Nephron progenitor cell (in vitro differentiated cells): Measurements from ENCODE around the gene BANF1.
A peak's percentile ranks its signal among the peaks of the same experiment; 100 is the strongest.

ENCODE experiments used
- DNase-seq: peaks from one replicate; pipeline ENCODE4 v3.0.0; 2021
- H3K27ac Mint-ChIP-seq: 2 replicates; pipeline ENCODE4 v1.8.0; 2021; ENCODE audit warnings: mild to moderate bottlenecking, moderate library complexity, mixed read lengths
- H3K27me3 Mint-ChIP-seq: 2 replicates; pipeline ENCODE4 v1.8.0; 2021; ENCODE audit warnings: mild to moderate bottlenecking, low read depth, mixed read lengths; ENCODE audit not compliant: poor library complexity
- H3K36me3 Mint-ChIP-seq: 2 replicates; pipeline ENCODE4 v1.8.0; 2021; ENCODE audit warnings: low read depth, mixed read lengths
- H3K4me1 Mint-ChIP-seq: 2 replicates; pipeline ENCODE4 v1.8.0; 2021; ENCODE audit warnings: mixed read lengths
- H3K4me3 Mint-ChIP-seq: 2 replicates; pipeline ENCODE4 v1.8.0; 2021; ENCODE audit warnings: mild to moderate bottlenecking, moderate library complexity, mixed read lengths
- H3K9me3 Mint-ChIP-seq: 2 replicates; pipeline ENCODE4 v1.8.0; 2021; ENCODE audit warnings: mild to moderate bottlenecking, moderate library complexity, mixed read lengths
- CTCF ChIP-seq: fragments of 200-600 bp; sonication (generic); IDR thresholded peaks from 2 replicates; pipeline ENCODE4 v1.5.0; 2021; ENCODE audit warnings: antibody characterized with exemption

The BANF1 gene

GRCh38 chr11:66035653-66036333 lies 33.5 kb downstream of the BANF1 start:
- no peak for TF ChIP-seq CTCF
- H3K27ac Mint-ChIP-seq = no peak overlapping the region
- H3K36me3 Mint-ChIP-seq = peaks cover 4% of the 10 kb centered on the region
- H3K4me3 Mint-ChIP-seq = no peak overlapping the region
- peaks cover 17% of the 10 kb centered on the region for H3K27me3 Mint-ChIP-seq
- DNase-seq = no peak
- H3K9me3 Mint-ChIP-seq = peaks cover 35% of the 10 kb centered on the region
- peaks cover 11% of the 10 kb centered on the region for H3K4me1 Mint-ChIP-seq

GRCh38 chr11:66036334-66036710 lies 34.0 kb downstream of the BANF1 start:
- H3K36me3 Mint-ChIP-seq = peaks cover 8% of the 10 kb centered on the region
- H3K4me1 Mint-ChIP-seq = peaks cover 11% of the 10 kb centered on the region
- no peak overlapping the region for H3K27ac Mint-ChIP-seq
- H3K4me3 Mint-ChIP-seq = no peak overlapping the region
- H3K27me3 Mint-ChIP-seq = peaks cover 17% of the 10 kb centered on the region
- peaks cover 35% of the 10 kb centered on the region for H3K9me3 Mint-ChIP-seq
- DNase-seq = no peak
- no peak for TF ChIP-seq CTCF

GRCh38 chr11:66037327-66037726 lies 35.0 kb downstream of the BANF1 start:
- no peak for DNase-seq
- TF ChIP-seq CTCF = no peak
- Mint-ChIP-seq H3K4me3 (no peak overlapping the region), H3K27ac (no peak overlapping the region), H3K36me3 (peaks cover 18% of the 10 kb centered on the region), H3K4me1 (peaks cover 11% of the 10 kb centered on the region), H3K27me3 (peaks cover 17% of the 10 kb centered on the region), H3K9me3 (peaks cover 35% of the 10 kb centered on the region)

GRCh38 chr11:66039765-66040164 lies 37.5 kb downstream of the BANF1 start:
- peaks cover 8% of the 10 kb centered on the region for H3K27me3 Mint-ChIP-seq
- peaks cover 33% of the 10 kb centered on the region for H3K36me3 Mint-ChIP-seq
- peaks cover 31% of the 10 kb centered on the region for H3K9me3 Mint-ChIP-seq
- peaks cover 14% of the 10 kb centered on the region for H3K4me1 Mint-ChIP-seq
- H3K27ac Mint-ChIP-seq = peak overlapping the region; percentile 72
- DNase-seq = no peak
- no peak overlapping the region for H3K4me3 Mint-ChIP-seq
- TF ChIP-seq CTCF = no peak

GRCh38 chr11:66042227-66042995 lies 40.1 kb downstream of the BANF1 start:
- Mint-ChIP-seq H3K4me1 (peaks cover 30% of the 10 kb centered on the region), H3K9me3 (peaks cover 12% of the 10 kb centered on the region), H3K36me3 (peaks cover 31% of the 10 kb centered on the region), H3K27me3 (peaks cover 4% of the 10 kb centered on the region), H3K4me3 (no peak overlapping the region), H3K27ac (no peak overlapping the region)
- no peak for TF ChIP-seq CTCF
- no peak for DNase-seq
